ENCODE data around the gene ARL6IP4.

ARL6IP4 gene

GRCh38 chr12:122975790-122976647 lies 4.5 kb upstream of the ARL6IP4 start:
- no peak for TF ChIP-seq CTCF (IDR thresholded peaks at IDR 0.05; ENCODE audit: low read depth, low read length)
- Histone ChIP-seq H3K4me1 (no peaks in the 10 kb centered on the region), H3K27me3 (no peaks in the 10 kb centered on the region), H3K4me3 (ENCODE audit: low read depth, low read length) (peak overlapping the region; percentile 98), H3K36me3 (no peaks in the 10 kb centered on the region), H3K9me3 (no peaks in the 10 kb centered on the region)
- peak; percentile 8 for DNase-seq

DNA sequence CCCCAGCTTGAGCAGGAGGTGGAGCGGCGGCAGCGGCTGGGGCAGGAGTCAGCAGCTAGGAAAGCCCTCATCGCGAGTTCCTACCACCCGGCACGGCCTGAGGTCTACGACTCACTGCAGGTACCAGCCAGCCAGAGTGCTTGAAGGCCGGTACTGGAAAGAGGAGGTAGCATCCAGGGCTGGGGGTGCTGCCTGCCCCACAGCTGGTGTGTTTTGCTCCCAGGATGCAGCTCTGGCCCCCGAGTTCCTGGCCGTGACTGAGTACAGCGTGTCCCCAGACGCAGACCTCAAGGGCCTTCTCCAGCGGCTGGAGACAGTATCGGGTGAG lies 3.9 kb upstream of the ARL6IP4 start:
- Histone ChIP-seq H3K4me3 (ENCODE audit: low read depth, low read length) (no peak overlapping the region), H3K36me3 (peaks cover under 1% of the 10 kb centered on the region; the same call in 1 of the 2 replicates), H3K4me1 (peaks cover 2% of the 10 kb centered on the region; the same call in 1 of the 2 replicates), H3K9me3 (no peaks in the 10 kb centered on the region), H3K27me3 (no peaks in the 10 kb centered on the region)
- TF ChIP-seq CTCF (IDR thresholded peaks at IDR 0.05; ENCODE audit: low read depth, low read length) = no peak
- no peak for DNase-seq

DNA sequence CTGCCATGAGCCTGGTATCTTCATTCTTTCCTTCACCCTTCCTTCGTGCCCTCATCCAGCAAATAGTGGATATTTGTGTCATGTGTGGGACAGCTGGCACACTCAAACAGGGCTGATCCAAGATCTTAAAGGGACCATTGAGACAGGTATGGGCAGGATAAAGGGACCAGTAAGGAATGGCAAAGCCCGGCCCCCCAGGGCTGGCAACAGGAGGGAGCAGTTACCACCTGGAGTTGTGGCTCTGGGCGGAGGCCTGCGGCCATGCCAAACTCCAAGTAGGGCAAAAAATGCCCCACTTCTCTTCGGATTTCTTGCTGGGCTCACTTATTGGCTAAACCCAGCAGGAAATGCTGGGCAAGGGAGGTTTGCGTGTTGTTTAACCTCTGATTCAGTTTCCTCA lies 3.3 kb upstream of the ARL6IP4 start:
- Histone ChIP-seq H3K4me1 (peaks cover 5% of the 10 kb centered on the region; the same call in 1 of the 2 replicates), H3K9me3 (no peaks in the 10 kb centered on the region), H3K27me3 (no peaks in the 10 kb centered on the region), H3K36me3 (peaks cover 5% of the 10 kb centered on the region; the same call in 1 of the 2 replicates), H3K4me3 (ENCODE audit: low read depth, low read length) (no peak overlapping the region)
- no peak for DNase-seq
- TF ChIP-seq CTCF (IDR thresholded peaks at IDR 0.05; ENCODE audit: low read depth, low read length) = no peak

GRCh38 chr12:122977655-122978392 lies 2.7 kb upstream of the ARL6IP4 start:
- no peaks in the 10 kb centered on the region for H3K9me3 ChIP-seq
- H3K4me3 ChIP-seq (ENCODE audit: low read depth, low read length) = no peak overlapping the region
- H3K4me1 ChIP-seq = peaks cover 5% of the 10 kb centered on the region; the same call in 1 of the 2 replicates
- TF ChIP-seq CTCF (IDR thresholded peaks at IDR 0.05; ENCODE audit: low read depth, low read length) = no peak
- H3K36me3 ChIP-seq = peaks cover 11% of the 10 kb centered on the region; the same call in 1 of the 2 replicates
- no peak for DNase-seq
- no peaks in the 10 kb centered on the region for H3K27me3 ChIP-seq

GRCh38 chr12:122978507-122978955 lies 1.9 kb upstream of the ARL6IP4 start:
- no peak for TF ChIP-seq CTCF (IDR thresholded peaks at IDR 0.05; ENCODE audit: low read depth, low read length)

More at GRCh38 chr12:122978507-122978955, 1.9 kb upstream of the ARL6IP4 start:
- no peak overlapping the region for H3K4me3 ChIP-seq (ENCODE audit: low read depth, low read length)
- H3K9me3 ChIP-seq = no peaks in the 10 kb centered on the region
- peaks cover 5% of the 10 kb centered on the region; the same call in 1 of the 2 replicates for H3K4me1 ChIP-seq
- no peaks in the 10 kb centered on the region for H3K27me3 ChIP-seq
- DNase-seq = peak; percentile 6
- peaks cover 16% of the 10 kb centered on the region for H3K36me3 ChIP-seq

Data from BE2C (cell line).